Stimulated activated CD4-positive, alpha-beta T cell treated with anti-CD3 and anti-CD28 coated beads, Interleukin-15, amount 100 ng/mL, for 24 hours (primary cell): ENCODE results near the gene FGD5.
"Not testable (repeated sequence)": the region's sequence is repeated elsewhere in the genome, so short reads cannot be mapped to it uniquely, and the experiment has no call there.

Experiments
- DNase-seq: peaks from one replicate; pipeline ENCODE4 v3.0.0-alpha.2; 2020

Gene FGD5

GRCh38 chr3:14880447-14881106 lies 61.8 kb downstream of the FGD5 start:
- peak; percentile 10 for DNase-seq

GRCh38 chr3:14883226-14883625 lies 64.5 kb downstream of the FGD5 start:
- DNase-seq, result no peak

DNA sequence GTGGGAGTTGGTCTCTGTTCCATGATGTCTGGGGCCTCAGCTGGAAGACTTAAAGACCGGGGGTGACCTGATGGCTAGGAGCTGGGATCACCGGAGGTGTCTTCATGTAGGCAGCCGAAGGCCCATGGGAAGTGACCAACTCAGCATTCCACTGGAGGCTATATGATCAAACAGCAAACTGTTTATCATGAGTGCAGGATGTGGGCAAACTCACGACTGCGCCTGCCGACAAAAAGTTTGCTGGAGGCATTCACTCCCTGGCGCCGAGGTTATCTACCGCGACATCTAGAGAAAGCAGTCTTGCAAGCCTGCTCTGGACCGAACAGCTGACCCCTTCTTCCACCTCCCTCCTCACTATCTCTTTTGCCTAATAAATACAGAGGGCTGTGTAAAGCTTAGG lies 65.9 kb downstream of the FGD5 start:
- DNase-seq, result peak; percentile 36

GRCh38 chr3:14885307-14885706 lies 66.5 kb downstream of the FGD5 start:
- DNase-seq, result peak; percentile 23

DNA sequence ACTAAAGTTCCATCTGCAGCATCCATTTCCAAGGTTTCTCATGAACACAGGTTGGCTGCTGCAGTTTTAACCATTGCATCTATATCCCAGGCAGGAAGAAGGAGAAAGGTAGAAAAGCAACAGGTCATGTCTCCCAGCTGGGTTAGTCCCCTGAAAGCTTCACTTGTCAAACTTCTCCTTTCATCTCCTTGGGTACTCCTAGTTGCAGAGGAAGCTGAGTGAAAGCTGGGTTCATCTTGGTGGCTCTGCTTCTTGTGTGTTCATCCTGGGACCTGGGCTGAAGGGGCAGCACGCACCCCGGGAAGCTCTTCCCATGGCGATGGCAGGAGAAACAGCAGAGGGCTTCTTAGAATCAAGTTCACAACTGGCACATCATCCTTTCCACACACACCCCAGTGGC lies 67.3 kb downstream of the FGD5 start:
- no peak for DNase-seq

GRCh38 chr3:14889205-14889604 lies 70.4 kb downstream of the FGD5 start:
- DNase-seq, result no peak

DNA sequence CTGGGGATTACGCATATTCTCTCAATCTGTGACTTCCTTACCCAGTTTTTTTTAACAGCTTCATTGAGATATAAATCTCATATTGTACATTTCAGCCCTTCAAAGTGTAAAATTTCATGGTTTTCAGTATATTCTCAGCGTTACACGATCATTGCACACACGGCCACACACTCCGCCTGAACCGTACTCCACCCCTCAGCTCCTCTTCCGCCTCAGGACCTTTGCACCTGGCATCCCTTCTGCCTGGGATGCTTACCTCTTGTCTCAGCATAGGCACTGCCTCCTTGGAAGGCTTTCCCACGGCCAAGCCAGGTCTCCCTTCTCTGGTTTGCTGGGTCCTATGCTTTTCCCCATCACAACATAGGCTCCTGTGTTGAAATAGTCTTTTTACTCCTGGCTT lies 71.2 kb downstream of the FGD5 start:
- DNase-seq, result no peak

GRCh38 chr3:14890476-14890875 lies 71.7 kb downstream of the FGD5 start:
- no peak for DNase-seq

DNA sequence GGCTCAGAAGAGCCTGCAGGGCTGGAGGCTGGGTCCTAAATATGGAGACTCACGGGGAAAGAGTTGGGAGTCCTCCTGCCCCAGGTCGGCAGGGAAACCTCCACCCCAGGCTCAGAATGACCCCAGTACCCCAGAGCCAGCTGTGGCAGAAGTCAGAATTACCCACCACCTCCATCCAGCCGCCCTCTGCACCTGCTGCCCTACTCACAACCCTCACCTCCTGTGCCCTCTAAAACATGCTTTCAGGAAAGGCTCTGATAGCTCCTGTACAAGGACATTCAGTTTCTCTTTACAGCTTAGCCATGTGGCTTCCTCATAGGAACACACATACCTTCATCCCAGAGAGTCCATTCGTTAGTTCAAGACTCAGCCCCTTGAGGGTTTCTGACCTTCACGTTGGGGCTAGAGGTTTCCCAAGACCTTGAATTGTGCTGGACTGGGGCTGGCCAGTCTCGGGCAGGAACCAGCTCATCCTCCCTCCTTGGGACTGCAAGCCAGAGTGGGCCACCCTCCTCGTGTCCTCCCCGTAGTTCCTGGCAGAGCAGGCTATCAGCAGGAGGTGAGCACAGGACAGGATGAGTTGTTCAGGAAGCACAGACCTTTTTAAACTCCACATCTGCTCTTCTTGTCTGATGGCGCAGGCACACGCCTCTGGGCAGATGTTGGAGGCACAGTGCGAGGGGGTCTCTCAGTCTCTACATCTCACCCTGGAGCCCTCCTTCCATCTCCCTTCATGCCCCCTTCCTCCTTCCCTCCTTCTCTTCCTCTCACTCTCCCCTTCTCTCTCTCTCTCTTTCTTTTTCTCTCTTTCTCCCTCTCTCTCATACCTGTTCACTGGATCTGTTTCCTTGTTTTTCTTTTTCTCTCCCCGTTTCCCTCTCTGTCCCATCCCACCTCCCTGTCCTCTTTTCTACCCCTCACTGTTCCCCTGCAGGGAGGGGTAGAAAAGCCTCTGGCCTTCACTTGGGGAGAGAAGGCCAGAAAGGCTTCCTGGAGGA lies 72.7 kb downstream of the FGD5 start:
- no peak for DNase-seq

GRCh38 chr3:14892226-14892625 lies 73.5 kb downstream of the FGD5 start:
- no peak for DNase-seq

GRCh38 chr3:14894085-14894484 lies 75.3 kb downstream of the FGD5 start:
- DNase-seq, result no peak

DNA sequence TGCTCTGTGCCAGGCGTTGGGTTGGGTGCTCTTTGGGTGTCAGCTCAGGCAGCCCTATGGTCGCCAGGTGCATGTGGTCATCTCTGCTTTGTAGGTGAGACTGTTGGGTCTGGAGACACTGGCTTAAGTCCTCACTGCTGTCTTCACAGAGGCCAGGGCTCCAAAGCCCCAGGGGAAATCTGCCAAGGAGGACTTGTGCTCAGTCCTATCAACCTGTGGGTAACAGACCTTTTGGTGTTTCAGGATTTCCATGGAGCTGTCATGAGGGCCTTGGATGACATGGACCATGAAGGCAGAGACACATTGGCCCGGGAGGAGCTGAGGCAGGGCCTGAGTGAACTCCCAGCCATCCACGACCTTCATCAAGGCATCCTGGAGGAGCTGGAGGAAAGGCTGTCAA lies 78.5 kb downstream of the FGD5 start:
- DNase-seq, result no peak

DNA sequence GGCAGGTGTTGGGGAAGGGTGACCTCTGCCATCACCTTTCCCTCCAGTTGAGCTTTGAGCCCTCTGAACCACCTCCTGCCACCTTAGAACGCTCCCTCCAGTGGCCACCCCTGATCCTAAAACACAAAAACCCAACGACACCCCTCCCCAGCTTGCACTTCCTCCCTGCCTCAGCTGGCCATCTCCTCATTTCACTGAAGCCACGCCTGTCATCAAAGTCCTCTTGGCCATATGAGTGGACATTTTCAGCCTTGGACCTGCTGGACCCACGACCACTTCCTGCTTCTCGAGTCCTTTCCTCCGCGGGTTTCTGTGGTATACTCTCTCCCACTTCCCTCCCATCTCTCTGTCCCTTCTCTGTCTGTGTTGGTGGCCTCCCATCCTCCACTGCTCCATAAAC lies 80.2 kb downstream of the FGD5 start:
- no peak for DNase-seq

- DNase-seq, result no peak
Observed at GRCh38 chr3:14899993-14900618, 81.3 kb downstream of the FGD5 start.

- DNase-seq, result no peak
Observed at GRCh38 chr3:14900881-14901873, 82.4 kb downstream of the FGD5 start.

- DNase-seq, result no peak
Observed at GRCh38 chr3:14902719-14903118, 84.0 kb downstream of the FGD5 start.

- DNase-seq, result not testable (repeated sequence)
Observed at GRCh38 chr3:14903501-14903900, 84.7 kb downstream of the FGD5 start.

DNA sequence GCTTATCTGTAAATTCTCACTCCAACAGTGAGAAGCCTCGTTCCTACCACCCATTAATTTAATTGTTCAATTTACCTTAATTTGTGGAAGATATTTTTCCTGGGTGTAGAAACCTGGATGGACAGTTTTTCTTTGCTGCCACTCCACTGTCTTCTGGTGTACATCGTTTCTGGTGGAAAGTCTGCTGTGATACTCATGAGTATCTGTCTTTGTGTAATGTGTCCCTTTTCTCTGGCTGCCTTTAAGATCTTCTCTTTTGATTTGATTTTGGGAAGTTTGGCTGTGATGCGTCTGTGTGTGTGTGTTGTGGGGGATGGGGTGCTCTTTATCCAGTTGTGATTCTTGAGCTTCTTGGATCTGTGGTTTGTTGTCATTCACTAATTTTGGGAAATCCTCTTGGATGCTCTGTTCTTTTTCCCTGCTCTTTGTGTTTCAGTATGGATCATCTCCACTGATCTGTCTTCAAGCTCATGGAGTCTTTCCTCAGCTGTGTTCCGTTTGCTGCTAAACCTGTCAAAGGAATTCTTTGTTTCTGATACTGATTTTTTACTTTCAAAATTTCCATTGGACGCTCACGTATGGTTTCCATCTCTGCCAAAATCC lies 86.4 kb downstream of the FGD5 start:
- DNase-seq, result no peak

- no peak for DNase-seq
Observed at GRCh38 chr3:14906355-14906971, 87.7 kb downstream of the FGD5 start.

GRCh38 chr3:14907043-14907966 lies 88.5 kb downstream of the FGD5 start:
- no peak for DNase-seq
